GM12865 (cell line): ENCODE results near the gene NOBOX.

ENCODE experiments used
- DNase-seq: peaks from one replicate; pipeline ENCODE4 v3.0.0; 2010; ENCODE audit warnings: low read depth
- H3K4me3 ChIP-seq: 2 replicates; pipeline ENCODE4 v1.5.1; 2011; ENCODE audit warnings: mild to moderate bottlenecking, low read depth, low read length, control low read depth
- CTCF ChIP-seq: IDR thresholded peaks from 2 replicates; pipeline ENCODE4 v1.5.1; 2011; ENCODE audit warnings: low read length, control low read depth, low read depth, inconsistent platforms; ENCODE audit not compliant: insufficient read depth; ENCODE audit errors: missing control alignments

Gene NOBOX

GRCh38 chr7:144407266-144407931 lies 3.9 kb upstream of the NOBOX start:
- H3K4me3 ChIP-seq, result no peak overlapping the region
- no peak for DNase-seq
- no peak for TF ChIP-seq CTCF

GRCh38 chr7:144404946-144405345 lies 1.5 kb upstream of the NOBOX start:
- H3K4me3 ChIP-seq, result no peak overlapping the region
- no peak for DNase-seq
- TF ChIP-seq CTCF, result no peak

- H3K4me3 ChIP-seq, result no peak overlapping the region
- no peak for TF ChIP-seq CTCF
- DNase-seq, result no peak
These were observed 391 bp downstream of the NOBOX start for GRCh38 chr7:144403102-144403501.

- H3K4me3 ChIP-seq, result no peak overlapping the region
These were observed 2.0 kb downstream of the NOBOX start for GRCh38 chr7:144401490-144401889.

GRCh38 chr7:144399946-144400345 lies 3.5 kb downstream of the NOBOX start:
- no peak for DNase-seq
- no peak for TF ChIP-seq CTCF
- H3K4me3 ChIP-seq, result no peak overlapping the region

More at GRCh38 chr7:144401490-144401889, 2.0 kb downstream of the NOBOX start:
- TF ChIP-seq CTCF, result no peak
- no peak for DNase-seq

- TF ChIP-seq CTCF, result no peak
- H3K4me3 ChIP-seq, result no peak overlapping the region
- DNase-seq, result no peak
These were observed 4.6 kb downstream of the NOBOX start for GRCh38 chr7:144398911-144399310.

GRCh38 chr7:144398291-144398690 lies 5.2 kb downstream of the NOBOX start:
- H3K4me3 ChIP-seq, result no peak overlapping the region
- no peak for TF ChIP-seq CTCF
- no peak for DNase-seq
